Vagina (tissue), 2 donors: ENCODE results near the gene PLA2G4B. TPM values are rescaled to one million over a fixed set of nuclear protein-coding genes. Genes with fewer than 3 reads are reported as not detected.
A peak's percentile ranks its signal among the peaks of the same experiment; 100 is the strongest.

Experiments
- DNase-seq, 2 donors: peaks; one replicate each; pipeline ENCODE4 v3.0.0-alpha.2; 2017; ENCODE audit errors: extremely low spot score in 2 of 2
- H3K27ac ChIP-seq: fragments of 200-600 bp; sonication (generic); one replicate; pipeline ENCODE4 v1.5.1; 2019
- H3K27me3 ChIP-seq: fragments of 200-600 bp; sonication (generic); one replicate; pipeline ENCODE4 v1.5.1; 2019
- H3K36me3 ChIP-seq, 2 donors: fragments of 200-600 bp; sonication (generic); one replicate each; pipeline ENCODE4 v1.5.1; 2017 to 2019
- H3K4me1 ChIP-seq: fragments of 200-600 bp; sonication (generic); one replicate; pipeline ENCODE4 v1.5.1; 2019
- H3K4me3 ChIP-seq, 2 donors: fragments of 200-600 bp; sonication (generic); 1 replicate in 1 of 2; 2 replicates in 1 of 2; pipeline ENCODE4 v1.5.1; 2016 to 2019
- H3K9me3 ChIP-seq: fragments of 200-600 bp; sonication (generic); one replicate; pipeline ENCODE4 v1.5.1; 2019
- CTCF ChIP-seq, 3 experiments: fragments of 450-650 bp in 2 of 3; fragments of 200-600 bp in 1 of 3; sonication (generic) in 1 of 3; IDR thresholded peaks; one replicate each; pipeline ENCODE4 v1.5.1; 2017 to 2019; ENCODE audit warnings: antibody characterized with exemption in 3 of 3, mild to moderate bottlenecking in 2 of 3, moderate library complexity in 2 of 3
- POLR2A ChIP-seq, 2 donors: fragments of 450-650 bp; IDR thresholded peaks; one replicate each; pipeline ENCODE4 v1.6.1; 2017; ENCODE audit warnings: antibody characterized with exemption in 2 of 2, mild to moderate bottlenecking in 2 of 2, moderate library complexity in 2 of 2
- POLR2AphosphoS5 ChIP-seq, 2 donors: sonication (generic); formaldehyde crosslinking; IDR thresholded peaks; one replicate each; pipeline ENCODE4 v1.9.0; 2017; ENCODE audit warnings: antibody characterized with exemption in 2 of 2, mild to moderate bottlenecking in 2 of 2, low read depth in 1 of 2; ENCODE audit not compliant: insufficient read depth in 1 of 2
- intact Hi-C: fragments of 100-400 bp; cut with DNase I; formaldehyde crosslinking; loops from one replicate; pipeline ENCODE4 v1.15.1; 2023
- total RNA-seq: library from RNA; depleted of rRNA; stranded (reverse); fragments of >200 nt; gene quantifications from one replicate; pipeline ENCODE4 v1.2.3, GENCODE V29; 2016

PLA2G4B gene
- total RNA-seq = 34.1 TPM

GRCh38 chr15:41838400-41838897 is at the start of gene PLA2G4B:
Gene PLA2G4B (plus strand): TSS chr15:41838847. CDS start chr15:41838914, 67 bp downstream.
- H3K4me1 ChIP-seq = peaks cover 35% of the 10 kb centered on the region
- peak within 1 kb of the TSS; percentile 59 for H3K27ac ChIP-seq
- H3K4me3 ChIP-seq = peak within 1 kb of the TSS in 1 of 2 donors; percentile 25
- no peak for TF ChIP-seq CTCF (IDR thresholded peaks at IDR 0.05)
- TF ChIP-seq POLR2A (IDR thresholded peaks at IDR 0.05) = no peak
- peak; percentile 60 to 71 for TF ChIP-seq POLR2AphosphoS5 (IDR thresholded peaks at IDR 0.05; ENCODE audit: insufficient read depth in 1 of 2, low read depth in 1 of 2)
- no peaks in the 10 kb centered on the region for H3K27me3 ChIP-seq
- peaks cover 0 to 16% of the 10 kb centered on the region in 2 donors for H3K36me3 ChIP-seq
- intact Hi-C loops = no loop called here
- no peak for DNase-seq
- no peaks in the 10 kb centered on the region for H3K9me3 ChIP-seq

- H3K4me3 ChIP-seq = no peak overlapping the region
- TF ChIP-seq POLR2AphosphoS5 (IDR thresholded peaks at IDR 0.05; ENCODE audit: insufficient read depth in 1 of 2, low read depth in 1 of 2) (no peak), CTCF (IDR thresholded peaks at IDR 0.05) (no peak), POLR2A (IDR thresholded peaks at IDR 0.05) (no peak)
- no peak for DNase-seq
- H3K27me3 ChIP-seq = no peaks in the 10 kb centered on the region
- no peaks in the 10 kb centered on the region for H3K9me3 ChIP-seq
- intact Hi-C loops = no loop called here
- peaks cover 52% of the 10 kb centered on the region for H3K4me1 ChIP-seq
- H3K36me3 ChIP-seq = no peaks in the 10 kb centered on the region
- no peak overlapping the region for H3K27ac ChIP-seq
Observed at GRCh38 chr15:41789236-41789635, 49.4 kb upstream of the PLA2G4B start.

- Histone ChIP-seq H3K4me1 (peaks cover 56% of the 10 kb centered on the region), H3K36me3 (no peaks in the 10 kb centered on the region), H3K27me3 (no peaks in the 10 kb centered on the region), H3K27ac (no peak overlapping the region), H3K4me3 (no peak overlapping the region), H3K9me3 (no peaks in the 10 kb centered on the region)
- intact Hi-C loops = no loop called here
- TF ChIP-seq CTCF (IDR thresholded peaks at IDR 0.05) (no peak), POLR2AphosphoS5 (IDR thresholded peaks at IDR 0.05; ENCODE audit: insufficient read depth in 1 of 2, low read depth in 1 of 2) (no peak), POLR2A (IDR thresholded peaks at IDR 0.05) (no peak)
- DNase-seq = no peak
Observed at GRCh38 chr15:41789662-41790061, 49.0 kb upstream of the PLA2G4B start.

GRCh38 chr15:41790169-41790568 is 48.5 kb upstream of the PLA2G4B start:
- Histone ChIP-seq H3K4me3 (no peak overlapping the region), H3K4me1 (peaks cover 61% of the 10 kb centered on the region), H3K27me3 (no peaks in the 10 kb centered on the region), H3K36me3 (no peaks in the 10 kb centered on the region), H3K27ac (no peak overlapping the region), H3K9me3 (no peaks in the 10 kb centered on the region)
- intact Hi-C loops = no loop called here
- no peak for TF ChIP-seq POLR2A (IDR thresholded peaks at IDR 0.05)
- TF ChIP-seq CTCF (IDR thresholded peaks at IDR 0.05) = no peak
- TF ChIP-seq POLR2AphosphoS5 (IDR thresholded peaks at IDR 0.05; ENCODE audit: insufficient read depth in 1 of 2, low read depth in 1 of 2) = no peak
- DNase-seq = no peak

- H3K4me3 ChIP-seq = no peak overlapping the region
- H3K27ac ChIP-seq = peak overlapping the region; percentile 60
- peaks cover 69% of the 10 kb centered on the region for H3K4me1 ChIP-seq
- H3K27me3 ChIP-seq = no peaks in the 10 kb centered on the region
- H3K9me3 ChIP-seq = no peaks in the 10 kb centered on the region
- intact Hi-C loops = no loop called here
- no peaks in the 10 kb centered on the region for H3K36me3 ChIP-seq
- TF ChIP-seq POLR2A (IDR thresholded peaks at IDR 0.05) (no peak), POLR2AphosphoS5 (IDR thresholded peaks at IDR 0.05; ENCODE audit: insufficient read depth in 1 of 2, low read depth in 1 of 2) (peak in 1 of 2 donors; percentile 11)
- no peak for DNase-seq
Observed at GRCh38 chr15:41790756-41791546, 47.7 kb upstream of the PLA2G4B start.
